T-helper 17 cell (primary cell): ENCODE measurements around the gene C2CD3. TPM values are rescaled to one million over a fixed set of nuclear protein-coding genes. Genes with fewer than 3 reads are reported as not detected.
A peak's percentile ranks its signal among the peaks of the same experiment; 100 is the strongest.
"Not testable (repeated sequence)": the region's sequence is repeated elsewhere in the genome, so short reads cannot be mapped to it uniquely, and the experiment has no call there.

Source experiments
- ATAC-seq: fragments of 150-1000 bp; cut with Tn5 transposase; 2 replicates; pipeline ENCODE4 v1.10.0; 2021; ENCODE audit warnings: mild to moderate bottlenecking, moderate library complexity
- DNase-seq, 3 donors: peaks; one replicate each; pipeline versions ENCODE4 v3.0.0 to v3.0.0-alpha.2; 2020 to 2021
- H3K9me3 ChIP-seq: one replicate; pipeline ENCODE4 v1.7.0; 2013; ENCODE audit warnings: low read length, mild to moderate bottlenecking; ENCODE audit not compliant: control insufficient read depth, poor library complexity, severe bottlenecking
- H3K27ac Mint-ChIP-seq: one replicate; pipeline ENCODE4 v1.8.0; 2022; ENCODE audit warnings: mild to moderate bottlenecking, moderate library complexity, mixed read lengths
- H3K27me3 Mint-ChIP-seq: one replicate; pipeline ENCODE4 v1.8.0; 2022; ENCODE audit warnings: mixed read lengths
- H3K36me3 Mint-ChIP-seq: one replicate; pipeline ENCODE4 v1.8.0; 2022; ENCODE audit warnings: low read depth, mixed read lengths
- H3K4me1 Mint-ChIP-seq: one replicate; pipeline ENCODE4 v1.8.0; 2022; ENCODE audit warnings: mild to moderate bottlenecking, mixed read lengths
- H3K4me3 Mint-ChIP-seq: one replicate; pipeline ENCODE4 v1.8.0; 2022; ENCODE audit warnings: mild to moderate bottlenecking, moderate library complexity, mixed read lengths
- total RNA-seq, 4 donors: library from RNA in 2 of 4; stranded (reverse) in 2 of 4; gene quantifications; one replicate each; pipeline ENCODE4 v1.2.3 and lab custom pipeline; 2022 to 2026

Gene C2CD3
- total RNA-seq, 2 donors from 2014 or later: 35.5 to 37.1 TPM

GRCh38 chr11:74086242-74086884, 84.4 kb downstream of the C2CD3 start:
- H3K4me1 Mint-ChIP-seq: peaks cover 2% of the 10 kb centered on the region
- H3K9me3 ChIP-seq: no peaks in the 10 kb centered on the region
- no peak overlapping the region for H3K4me3 Mint-ChIP-seq
- peaks cover 10% of the 10 kb centered on the region for H3K36me3 Mint-ChIP-seq
- ATAC-seq (peak; percentile 49), DNase-seq (no peak)
- H3K27me3 Mint-ChIP-seq: no peaks in the 10 kb centered on the region
- peak overlapping the region; percentile 3 for H3K27ac Mint-ChIP-seq

GRCh38 chr11:74085542-74085892, 85.3 kb downstream of the C2CD3 start:
- H3K4me1 Mint-ChIP-seq: peaks cover 2% of the 10 kb centered on the region
- ATAC-seq: no peak

GRCh38 chr11:74084796-74085541, 85.8 kb downstream of the C2CD3 start:
- no peak for DNase-seq
- peaks cover 10% of the 10 kb centered on the region for H3K36me3 Mint-ChIP-seq

More at GRCh38 chr11:74085542-74085892, 85.3 kb downstream of the C2CD3 start:
- Mint-ChIP-seq H3K4me3 (no peak overlapping the region), H3K27me3 (no peaks in the 10 kb centered on the region), H3K36me3 (peaks cover 10% of the 10 kb centered on the region), H3K27ac (no peak overlapping the region)
- no peaks in the 10 kb centered on the region for H3K9me3 ChIP-seq
- no peak for DNase-seq

GRCh38 chr11:74083927-74084326, 86.9 kb downstream of the C2CD3 start:
- not testable (repeated sequence) for H3K27ac Mint-ChIP-seq, H3K4me1 Mint-ChIP-seq, ATAC-seq

More at GRCh38 chr11:74084796-74085541, 85.8 kb downstream of the C2CD3 start:
- H3K9me3 ChIP-seq: no peaks in the 10 kb centered on the region
- Mint-ChIP-seq H3K27me3 (no peaks in the 10 kb centered on the region), H3K4me3 (no peak overlapping the region), H3K27ac (no peak overlapping the region), H3K4me1 (peaks cover 2% of the 10 kb centered on the region)
- no peak for ATAC-seq

GRCh38 chr11:74081428-74081827, 89.4 kb downstream of the C2CD3 start:
- no peak for DNase-seq
- no peak for ATAC-seq
- Mint-ChIP-seq H3K4me3 (no peak overlapping the region), H3K27ac (no peak overlapping the region), H3K36me3 (peaks cover 20% of the 10 kb centered on the region), H3K27me3 (no peaks in the 10 kb centered on the region), H3K4me1 (peaks cover 7% of the 10 kb centered on the region)
- H3K9me3 ChIP-seq: no peaks in the 10 kb centered on the region

More at GRCh38 chr11:74083927-74084326, 86.9 kb downstream of the C2CD3 start:
- H3K36me3 Mint-ChIP-seq, H3K4me3 Mint-ChIP-seq, DNase-seq, H3K27me3 Mint-ChIP-seq, H3K9me3 ChIP-seq: not testable (repeated sequence)

- peaks cover 23% of the 10 kb centered on the region for H3K36me3 Mint-ChIP-seq
- H3K27ac Mint-ChIP-seq: peak overlapping the region; percentile 47
- no peaks in the 10 kb centered on the region for H3K27me3 Mint-ChIP-seq
- peaks cover 5% of the 10 kb centered on the region for H3K4me1 Mint-ChIP-seq
- H3K9me3 ChIP-seq: no peaks in the 10 kb centered on the region
- DNase-seq: no peak
- ATAC-seq: no peak
- H3K4me3 Mint-ChIP-seq: no peak overlapping the region
Observed at GRCh38 chr11:74077193-74077592, 93.6 kb downstream of the C2CD3 start.

- H3K27ac Mint-ChIP-seq: no peak overlapping the region
- no peaks in the 10 kb centered on the region for H3K27me3 Mint-ChIP-seq
- no peak for ATAC-seq
Observed at GRCh38 chr11:74072721-74073120, 98.1 kb downstream of the C2CD3 start.

GRCh38 chr11:74072286-74072685, 98.5 kb downstream of the C2CD3 start:
- no peaks in the 10 kb centered on the region for H3K9me3 ChIP-seq
- Mint-ChIP-seq H3K36me3 (peaks cover 22% of the 10 kb centered on the region), H3K27me3 (no peaks in the 10 kb centered on the region), H3K4me1 (peaks cover 14% of the 10 kb centered on the region), H3K27ac (no peak overlapping the region), H3K4me3 (no peak overlapping the region)
- DNase-seq (no peak), ATAC-seq (no peak)

More at GRCh38 chr11:74072721-74073120, 98.1 kb downstream of the C2CD3 start:
- Mint-ChIP-seq H3K36me3 (peaks cover 22% of the 10 kb centered on the region), H3K4me1 (peaks cover 14% of the 10 kb centered on the region), H3K4me3 (no peak overlapping the region)
- no peaks in the 10 kb centered on the region for H3K9me3 ChIP-seq
- no peak for DNase-seq

- Mint-ChIP-seq H3K4me1 (peaks cover 15% of the 10 kb centered on the region), H3K36me3 (peaks cover 21% of the 10 kb centered on the region), H3K27me3 (no peaks in the 10 kb centered on the region), H3K4me3 (no peak overlapping the region), H3K27ac (no peak overlapping the region)
- H3K9me3 ChIP-seq: no peaks in the 10 kb centered on the region
- DNase-seq: no peak
- no peak for ATAC-seq
Observed at GRCh38 chr11:74070723-74071492, 99.9 kb downstream of the C2CD3 start.

GRCh38 chr11:74069146-74070046, 101.4 kb downstream of the C2CD3 start:
- Mint-ChIP-seq H3K27me3 (no peaks in the 10 kb centered on the region), H3K4me3 (no peak overlapping the region), H3K27ac (no peak overlapping the region), H3K36me3 (peaks cover 20% of the 10 kb centered on the region), H3K4me1 (peaks cover 15% of the 10 kb centered on the region)
- H3K9me3 ChIP-seq: no peaks in the 10 kb centered on the region
- no peak for DNase-seq
- no peak for ATAC-seq

- H3K4me3 Mint-ChIP-seq, H3K27me3 Mint-ChIP-seq, DNase-seq, H3K9me3 ChIP-seq, ATAC-seq: not testable (repeated sequence)
- peak overlapping the region; percentile 57 for H3K27ac Mint-ChIP-seq
- H3K4me1 Mint-ChIP-seq: peaks cover 17% of the 10 kb centered on the region
- peaks cover 10% of the 10 kb centered on the region for H3K36me3 Mint-ChIP-seq
Observed at GRCh38 chr11:74066663-74067062, 104.1 kb downstream of the C2CD3 start.

- not testable (repeated sequence) for H3K27ac Mint-ChIP-seq, H3K9me3 ChIP-seq, ATAC-seq, H3K27me3 Mint-ChIP-seq, H3K36me3 Mint-ChIP-seq, H3K4me3 Mint-ChIP-seq, DNase-seq
- peaks cover 12% of the 10 kb centered on the region for H3K4me1 Mint-ChIP-seq
Observed at GRCh38 chr11:74065534-74065933, 105.3 kb downstream of the C2CD3 start.
